Loucy (cell line): ENCODE results near the gene RGMA.

Experiments used
- EZH2phosphoT487 ChIP-seq: fragments of 200-600 bp; IDR thresholded peaks from 2 replicates; pipeline ENCODE4 v1.6.1; 2018; ENCODE audit warnings: antibody characterized with exemption, mild to moderate bottlenecking, moderate library complexity, borderline replicate concordance
- TF ChIP-seq, protein P1 (sequence below): fragments of 200-600 bp; sonication (generic); conservative IDR thresholded peaks from 2 replicates; pipeline ENCODE4 v1.5.1; 2014; ENCODE audit warnings: mild to moderate bottlenecking, antibody characterized with exemption, low read length

DNA sequence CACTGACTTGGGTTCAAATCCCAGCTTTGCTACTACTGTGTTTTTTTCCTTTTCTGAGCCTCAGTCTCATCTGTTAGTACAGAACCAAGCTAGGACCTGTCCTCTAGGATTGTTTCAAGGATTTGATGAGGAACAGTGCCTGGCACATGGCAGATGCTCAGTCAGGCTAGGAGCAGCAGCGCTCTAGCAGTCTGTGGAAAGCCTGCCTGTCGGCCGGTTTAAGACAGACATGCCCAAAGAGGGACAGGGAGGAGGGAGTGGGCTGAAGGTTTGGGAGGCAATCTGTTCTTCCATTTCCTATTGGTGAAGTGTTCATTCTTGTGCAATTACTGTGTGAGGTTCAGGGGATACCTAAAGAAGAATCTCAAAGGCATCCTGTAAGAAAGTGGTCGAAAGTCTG is 35.1 kb upstream of the RGMA start:
- TF ChIP-seq, protein P1, sequence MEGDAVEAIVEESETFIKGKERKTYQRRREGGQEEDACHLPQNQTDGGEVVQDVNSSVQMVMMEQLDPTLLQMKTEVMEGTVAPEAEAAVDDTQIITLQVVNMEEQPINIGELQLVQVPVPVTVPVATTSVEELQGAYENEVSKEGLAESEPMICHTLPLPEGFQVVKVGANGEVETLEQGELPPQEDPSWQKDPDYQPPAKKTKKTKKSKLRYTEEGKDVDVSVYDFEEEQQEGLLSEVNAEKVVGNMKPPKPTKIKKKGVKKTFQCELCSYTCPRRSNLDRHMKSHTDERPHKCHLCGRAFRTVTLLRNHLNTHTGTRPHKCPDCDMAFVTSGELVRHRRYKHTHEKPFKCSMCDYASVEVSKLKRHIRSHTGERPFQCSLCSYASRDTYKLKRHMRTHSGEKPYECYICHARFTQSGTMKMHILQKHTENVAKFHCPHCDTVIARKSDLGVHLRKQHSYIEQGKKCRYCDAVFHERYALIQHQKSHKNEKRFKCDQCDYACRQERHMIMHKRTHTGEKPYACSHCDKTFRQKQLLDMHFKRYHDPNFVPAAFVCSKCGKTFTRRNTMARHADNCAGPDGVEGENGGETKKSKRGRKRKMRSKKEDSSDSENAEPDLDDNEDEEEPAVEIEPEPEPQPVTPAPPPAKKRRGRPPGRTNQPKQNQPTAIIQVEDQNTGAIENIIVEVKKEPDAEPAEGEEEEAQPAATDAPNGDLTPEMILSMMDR: no peak
- TF ChIP-seq EZH2phosphoT487: no peak
